B cell (primary cell): Measurements from ENCODE around the gene ZNF335. TPM values are rescaled to one million over a fixed set of nuclear protein-coding genes. Genes with fewer than 3 reads are reported as not detected.

Experiments
- ATAC-seq: fragments of 200-7000 bp; cut with Tn5 transposase; one replicate; pipeline ENCODE4 v1.10.0; 2021; ENCODE audit warnings: low read depth, mild to moderate bottlenecking, moderate number of reproducible peaks, moderate library complexity
- CTCF ChIA-PET: fragments of 350-600 bp; sonication (Branson Sonifier 250); formaldehyde crosslinking; loops from one replicate; lab custom pipeline; 2021; ENCODE audit warnings: antibody characterized with exemption, inconsistent platforms; lab: Charles Lee
- POLR2A ChIA-PET: fragments of 350-600 bp; sonication (Branson Sonifier 250); formaldehyde crosslinking; loops from one replicate; lab custom pipeline; 2021; ENCODE audit warnings: antibody characterized with exemption; lab: Charles Lee
- DNase-seq: peaks from one replicate; pipeline ENCODE4 v3.0.0; 2013
- H2AFZ ChIP-seq: 2 replicates; pipeline ENCODE4 v1.6.1; 2012; ENCODE audit warnings: mild to moderate bottlenecking, low read depth, low read length; ENCODE audit not compliant: insufficient read depth, poor library complexity, severe bottlenecking
- H3K27ac ChIP-seq, 2 donors: 1 replicate in 1 of 2; 2 replicates in 1 of 2; pipeline ENCODE4 v1.5.1; 2012 to 2013; ENCODE audit warnings: low read length in 2 of 2, mild to moderate bottlenecking in 2 of 2, moderate library complexity in 1 of 2
- H3K27me3 ChIP-seq, 4 experiments: fragments of 200-600 bp in 1 of 4; sonication (generic) in 1 of 4; replicated peaks in 1 of 4; 1 replicate in 2 of 4; 2 replicates in 2 of 4; pipeline versions ENCODE4 v1.6.1 to v1.7.0; 2013 to 2016; ENCODE audit warnings: low read length in 3 of 4, mild to moderate bottlenecking in 2 of 4, mixed read lengths in 1 of 4, moderate library complexity in 1 of 4; ENCODE audit not compliant: insufficient read depth in 4 of 4, control insufficient read depth in 3 of 4; ENCODE audit errors: control extremely low read depth in 1 of 4
- H3K36me3 ChIP-seq, 2 experiments: replicated peaks in 1 of 2; 1 replicate in 1 of 2; 2 replicates in 1 of 2; pipeline versions ENCODE4 v1.6.1 to v1.7.1; 2013; ENCODE audit warnings: low read length in 1 of 2; ENCODE audit not compliant: insufficient read depth in 2 of 2, control insufficient read depth in 1 of 2; ENCODE audit errors: control extremely low read depth in 1 of 2, extremely low read depth in 1 of 2
- H3K4me1 ChIP-seq, 2 donors: fragments of 200-600 bp in 1 of 2; sonication (generic) in 1 of 2; 1 replicate in 1 of 2; 2 replicates in 1 of 2; pipeline versions ENCODE4 v1.5.1 to v1.6.1; 2013 to 2017; ENCODE audit warnings: low read length in 2 of 2; ENCODE audit not compliant: control insufficient read depth in 2 of 2, insufficient read depth in 2 of 2
- H3K4me2 ChIP-seq: replicated peaks from 2 replicates; pipeline ENCODE3; 2012; ENCODE audit warnings: mild to moderate bottlenecking, low read depth, low read length; ENCODE audit not compliant: poor library complexity, severe bottlenecking
- H3K4me3 ChIP-seq, 5 experiments: fragments of 200-600 bp in 1 of 5; sonication (generic) in 1 of 5; 1 replicate in 3 of 5; 2 replicates in 2 of 5; pipeline versions ENCODE4 v1.5.1 to v1.7.0; 2011 to 2016; ENCODE audit warnings: low read length in 4 of 5, mild to moderate bottlenecking in 4 of 5, low read depth in 2 of 5, control low read depth in 1 of 5, moderate library complexity in 1 of 5; ENCODE audit not compliant: insufficient read depth in 1 of 5; ENCODE audit errors: control extremely low read depth in 1 of 5, extremely low read depth in 1 of 5
- H3K79me2 ChIP-seq: fragments of 200-600 bp; sonication (generic); one replicate; pipeline ENCODE4 v1.6.0; 2016; ENCODE audit warnings: low read length; ENCODE audit not compliant: control insufficient read depth, insufficient read depth
- H3K9ac ChIP-seq: fragments of 200-600 bp; sonication (generic); 2 replicates; pipeline ENCODE4 v1.6.1; 2017; ENCODE audit warnings: mild to moderate bottlenecking, low read length, moderate library complexity
- H3K9me3 ChIP-seq, 3 donors: one replicate each; pipeline versions ENCODE4 v1.6.1 to v1.7.1; 2013; ENCODE audit warnings: low read length in 2 of 3; ENCODE audit not compliant: control insufficient read depth in 2 of 3, insufficient read depth in 1 of 3; ENCODE audit errors: control extremely low read depth in 1 of 3
- H4K20me1 ChIP-seq: 2 replicates; pipeline ENCODE4 v1.6.0; 2012; ENCODE audit warnings: mild to moderate bottlenecking, low read length; ENCODE audit not compliant: insufficient read depth, control insufficient read depth, poor library complexity, severe bottlenecking
- H3K27ac Mint-ChIP-seq: one replicate; pipeline ENCODE4 v1.8.0; 2021; ENCODE audit warnings: mixed read lengths
- H3K27me3 Mint-ChIP-seq: one replicate; pipeline ENCODE4 v1.8.0; 2021; ENCODE audit warnings: mixed read lengths
- H3K4me1 Mint-ChIP-seq: one replicate; pipeline ENCODE4 v1.8.0; 2021; ENCODE audit warnings: mixed read lengths
- H3K4me3 Mint-ChIP-seq: one replicate; pipeline ENCODE4 v1.8.0; 2021; ENCODE audit warnings: mixed read lengths
- H3K9me3 Mint-ChIP-seq: one replicate; pipeline ENCODE4 v1.8.0; 2022; ENCODE audit warnings: mixed read lengths; ENCODE audit not compliant: insufficient read depth
- EZH2 ChIP-seq: IDR thresholded peaks from 2 replicates; pipeline ENCODE4 v1.6.1; 2012; ENCODE audit warnings: borderline replicate concordance, low read depth, mild to moderate bottlenecking, moderate library complexity, low read length; ENCODE audit not compliant: insufficient read depth, poor library complexity, severe bottlenecking
- WGBS: methylation state at CpG from one replicate; pipeline ENCODE4 v1.1.5; 2013; ENCODE audit warnings: missing lambda C conversion rate; ENCODE audit not compliant: insufficient coverage; 5-methylcytosine and 5-hydroxymethylcytosine counted together
- intact Hi-C: fragments of 100-400 bp; cut with micrococcal nuclease; formaldehyde crosslinking; loops from one replicate; pipeline ENCODE4 v1.10.0; 2022
- polyA plus RNA-seq: library from polyadenylated mRNA; depleted of rRNA; stranded (reverse); fragments of >200 nt; gene quantifications from 2 replicates; pipeline ENCODE4 v1.2.3, GENCODE V29; 2012
- total RNA-seq, 2 donors: library from RNA; stranded (reverse); fragments of 120-200 nt in 1 of 2; gene quantifications; 1 replicate in 1 of 2; 2 replicates in 1 of 2; pipeline versions ENCODE4 v1.2.3 to v1.2.4, GENCODE V29; 2013 to 2022
- TF ChIP-seq, protein P1 (sequence below): fragments of 200-600 bp; IDR thresholded peaks from one replicate; pipeline ENCODE4 v1.8.0; 2022; ENCODE audit warnings: antibody characterized with exemption, mild to moderate bottlenecking

Gene ZNF335
- total and polyA plus RNA-seq, 2 donors (not counting 1 experiment from before 2014, with no cell fraction given) = 62.3 to 62.7 TPM

- intact Hi-C loops = loop anchor here (2.0 kb wide), 1 partner anchor 41 kb away; no protein-coding TSS in a partner anchor
- H2AFZ ChIP-seq = no peak overlapping the region
- H4K20me1 ChIP-seq = no peaks in the 10 kb centered on the region
- ChIA-PET POLR2A (no interaction called here), CTCF (interaction anchor here (1.6 to 4.9 kb wide), 5 partner anchors 11 to 42 kb away, joined by 3 to 84 read pairs (median 33); partner anchors contain the start of genes SLC12A5 and ZNF335)
- no peak overlapping the region for H3K27ac ChIP-seq
- ATAC-seq (no peak), DNase-seq (peak; percentile 44)
- peaks cover 64% of the 10 kb centered on the region for H3K27me3 Mint-ChIP-seq
- 22% methylated on average over 57 of the region's 57 CpGs for WGBS
- no peaks in the 10 kb centered on the region for H3K9me3 Mint-ChIP-seq
- H3K9me3 ChIP-seq = peaks cover 0 to 40% (median 0%) of the 10 kb centered on the region in 3 donors
- no peak for TF ChIP-seq EZH2
- TF ChIP-seq, protein P1, sequence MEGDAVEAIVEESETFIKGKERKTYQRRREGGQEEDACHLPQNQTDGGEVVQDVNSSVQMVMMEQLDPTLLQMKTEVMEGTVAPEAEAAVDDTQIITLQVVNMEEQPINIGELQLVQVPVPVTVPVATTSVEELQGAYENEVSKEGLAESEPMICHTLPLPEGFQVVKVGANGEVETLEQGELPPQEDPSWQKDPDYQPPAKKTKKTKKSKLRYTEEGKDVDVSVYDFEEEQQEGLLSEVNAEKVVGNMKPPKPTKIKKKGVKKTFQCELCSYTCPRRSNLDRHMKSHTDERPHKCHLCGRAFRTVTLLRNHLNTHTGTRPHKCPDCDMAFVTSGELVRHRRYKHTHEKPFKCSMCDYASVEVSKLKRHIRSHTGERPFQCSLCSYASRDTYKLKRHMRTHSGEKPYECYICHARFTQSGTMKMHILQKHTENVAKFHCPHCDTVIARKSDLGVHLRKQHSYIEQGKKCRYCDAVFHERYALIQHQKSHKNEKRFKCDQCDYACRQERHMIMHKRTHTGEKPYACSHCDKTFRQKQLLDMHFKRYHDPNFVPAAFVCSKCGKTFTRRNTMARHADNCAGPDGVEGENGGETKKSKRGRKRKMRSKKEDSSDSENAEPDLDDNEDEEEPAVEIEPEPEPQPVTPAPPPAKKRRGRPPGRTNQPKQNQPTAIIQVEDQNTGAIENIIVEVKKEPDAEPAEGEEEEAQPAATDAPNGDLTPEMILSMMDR = no peak
- H3K4me1 ChIP-seq = peaks cover 69 to 71% of the 10 kb centered on the region in 2 donors
- peak overlapping the region; percentile 68 for H3K4me2 ChIP-seq
- H3K79me2 ChIP-seq = no peaks in the 10 kb centered on the region
- peak overlapping the region in 1 of 5 experiments; percentile 41 for H3K4me3 ChIP-seq
- H3K27me3 ChIP-seq = peaks cover 0 to 59% (median 31%) of the 10 kb centered on the region in 4 experiments
- H3K4me3 Mint-ChIP-seq = peak overlapping the region; percentile 80
- H3K36me3 ChIP-seq = no peaks in the 10 kb centered on the region
- H3K9ac ChIP-seq = no peak overlapping the region
- H3K27ac Mint-ChIP-seq = peak overlapping the region; percentile 32
- H3K4me1 Mint-ChIP-seq = peaks cover 66% of the 10 kb centered on the region
These were observed 39.9 kb upstream of the ZNF335 start for GRCh38 chr20:46011631-46012482.
